Measurements from ENCODE around the gene TENM3.

TENM3 gene

GRCh38 chr4:182549356-182549755 lies 306.2 kb downstream of the TENM3 start:
- Histone ChIP-seq H3F3A (ENCODE audit: insufficient read depth, low read length) (no peaks in the 10 kb centered on the region), H4K20me1 (ENCODE audit: insufficient read depth, low read length) (no peaks in the 10 kb centered on the region), H3K79me2 (ENCODE audit: insufficient read depth, low read length) (no peaks in the 10 kb centered on the region), H3K27ac (ENCODE audit: low read depth, low read length, poor library complexity, severe bottlenecking) (no peak overlapping the region), H3K9me2 (ENCODE audit: low read depth, low read length) (no peaks in the 10 kb centered on the region), H3K4me1 (ENCODE audit: insufficient read depth, low read length, severe bottlenecking) (no peaks in the 10 kb centered on the region), H3K4me2 (ENCODE audit: low read length) (no peak overlapping the region), H3K9ac (ENCODE audit: low read length) (no peak overlapping the region), H2AFZ (ENCODE audit: low read length) (no peak overlapping the region), H3K9me3 (ENCODE audit: low read length) (no peaks in the 10 kb centered on the region), H3K36me3 (ENCODE audit: insufficient read depth, low read length) (no peaks in the 10 kb centered on the region), H3K4me3 (ENCODE audit: low read depth, low read length, poor library complexity, severe bottlenecking) (no peak overlapping the region), H3K27me3 (ENCODE audit: insufficient read depth, low read length) (no peaks in the 10 kb centered on the region)
- TF ChIP-seq CTCF (IDR thresholded peaks at IDR 0.05; ENCODE audit: low read length) = no peak
- TF ChIP-seq EZH2 (IDR thresholded peaks at IDR 0.05; ENCODE audit: borderline replicate concordance, low read length) = no peak

GRCh38 chr4:182552948-182553347 lies 309.7 kb downstream of the TENM3 start:
- Histone ChIP-seq H3K27ac (ENCODE audit: low read depth, low read length, poor library complexity, severe bottlenecking) (no peak overlapping the region), H3K36me3 (ENCODE audit: insufficient read depth, low read length) (no peaks in the 10 kb centered on the region), H3K9ac (ENCODE audit: low read length) (no peak overlapping the region), H3K27me3 (ENCODE audit: insufficient read depth, low read length) (no peaks in the 10 kb centered on the region), H2AFZ (ENCODE audit: low read length) (no peak overlapping the region), H3K79me2 (ENCODE audit: insufficient read depth, low read length) (no peaks in the 10 kb centered on the region), H4K20me1 (ENCODE audit: insufficient read depth, low read length) (no peaks in the 10 kb centered on the region), H3F3A (ENCODE audit: insufficient read depth, low read length) (no peaks in the 10 kb centered on the region), H3K9me3 (ENCODE audit: low read length) (no peaks in the 10 kb centered on the region), H3K4me1 (ENCODE audit: insufficient read depth, low read length, severe bottlenecking) (no peaks in the 10 kb centered on the region), H3K4me3 (ENCODE audit: low read depth, low read length, poor library complexity, severe bottlenecking) (no peak overlapping the region), H3K9me2 (ENCODE audit: low read depth, low read length) (no peaks in the 10 kb centered on the region), H3K4me2 (ENCODE audit: low read length) (no peak overlapping the region)
- TF ChIP-seq CTCF (IDR thresholded peaks at IDR 0.05; ENCODE audit: low read length) (no peak), EZH2 (IDR thresholded peaks at IDR 0.05; ENCODE audit: borderline replicate concordance, low read length) (no peak)

- no peaks in the 10 kb centered on the region for H3K27me3 ChIP-seq (ENCODE audit: insufficient read depth, low read length)
- H3K79me2 ChIP-seq (ENCODE audit: insufficient read depth, low read length) = no peaks in the 10 kb centered on the region
- H3K4me1 ChIP-seq (ENCODE audit: insufficient read depth, low read length, severe bottlenecking) = no peaks in the 10 kb centered on the region
- TF ChIP-seq EZH2 (IDR thresholded peaks at IDR 0.05; ENCODE audit: borderline replicate concordance, low read length) (no peak), CTCF (IDR thresholded peaks at IDR 0.05; ENCODE audit: low read length) (no peak)
- no peak overlapping the region for H3K27ac ChIP-seq (ENCODE audit: low read depth, low read length, poor library complexity, severe bottlenecking)
- H3K9me3 ChIP-seq (ENCODE audit: low read length) = no peaks in the 10 kb centered on the region
- H4K20me1 ChIP-seq (ENCODE audit: insufficient read depth, low read length) = no peaks in the 10 kb centered on the region
- no peaks in the 10 kb centered on the region for H3K36me3 ChIP-seq (ENCODE audit: insufficient read depth, low read length)
- H3K9me2 ChIP-seq (ENCODE audit: low read depth, low read length) = no peaks in the 10 kb centered on the region
- H3K9ac ChIP-seq (ENCODE audit: low read length) = no peak overlapping the region
- H3F3A ChIP-seq (ENCODE audit: insufficient read depth, low read length) = no peaks in the 10 kb centered on the region
- H3K4me2 ChIP-seq (ENCODE audit: low read length) = no peak overlapping the region
- H3K4me3 ChIP-seq (ENCODE audit: low read depth, low read length, poor library complexity, severe bottlenecking) = no peak overlapping the region
- H2AFZ ChIP-seq (ENCODE audit: low read length) = no peak overlapping the region
Measured at GRCh38 chr4:182553653-182554052, 310.5 kb downstream of the TENM3 start.
